Osteoblast (primary cell): ENCODE results near the gene CAPN7. TPM values are rescaled to one million over a fixed set of nuclear protein-coding genes. Genes with fewer than 3 reads are reported as not detected.
"Not testable (repeated sequence)": the region's sequence is repeated elsewhere in the genome, so short reads cannot be mapped to it uniquely, and the experiment has no call there.

Experiments
- DNase-seq: peaks from one replicate; pipeline ENCODE4 v3.0.0; 2011; ENCODE audit warnings: low spot score, mixed read lengths; ENCODE audit not compliant: insufficient read length; ENCODE audit errors: missing footprints
- H2AFZ ChIP-seq: 2 replicates; pipeline ENCODE4 v1.6.0; 2011; ENCODE audit warnings: mild to moderate bottlenecking, low read length
- H3K27ac ChIP-seq: 2 replicates; pipeline ENCODE4 v1.5.1; 2011; ENCODE audit warnings: mild to moderate bottlenecking, low read depth, low read length, moderate library complexity
- H3K27me3 ChIP-seq: 2 replicates; pipeline ENCODE4 v1.6.0; 2012; ENCODE audit warnings: mild to moderate bottlenecking, control low read depth, inconsistent platforms, low read length, moderate library complexity; ENCODE audit not compliant: insufficient read depth
- H3K36me3 ChIP-seq: 2 replicates; pipeline ENCODE4 v1.5.1; 2011; ENCODE audit warnings: mild to moderate bottlenecking, low read length, control low read depth, moderate library complexity; ENCODE audit not compliant: insufficient read depth
- H3K4me1 ChIP-seq: 2 replicates; pipeline ENCODE4 v1.5.1; 2011; ENCODE audit warnings: mild to moderate bottlenecking, low read length, control low read depth, moderate library complexity; ENCODE audit not compliant: insufficient read depth
- H3K4me2 ChIP-seq: 2 replicates; pipeline ENCODE4 v1.6.0; 2011; ENCODE audit warnings: mild to moderate bottlenecking, low read length; ENCODE audit not compliant: insufficient read depth
- H3K4me3 ChIP-seq: fragments of 200-600 bp; sonication (generic); 3 replicates; pipeline ENCODE4 v1.5.1; 2012; ENCODE audit warnings: mild to moderate bottlenecking, low read length, inconsistent platforms; ENCODE audit not compliant: insufficient read depth
- H3K79me2 ChIP-seq: 2 replicates; pipeline ENCODE4 v1.6.0; 2012; ENCODE audit warnings: mild to moderate bottlenecking, low read length, control low read depth, inconsistent platforms; ENCODE audit not compliant: insufficient read depth
- H3K9me3 ChIP-seq: 2 replicates; pipeline ENCODE4 v1.5.1; 2011; ENCODE audit warnings: low read depth, low read length, control low read depth
- H4K20me1 ChIP-seq: 2 replicates; pipeline ENCODE4 v1.6.0; 2012; ENCODE audit warnings: mild to moderate bottlenecking, low read length, control low read depth; ENCODE audit not compliant: insufficient read depth
- CTCF ChIP-seq: IDR thresholded peaks from 2 replicates; pipeline ENCODE4 v1.5.1; 2011; ENCODE audit warnings: mild to moderate bottlenecking, low read depth, low read length, moderate library complexity; ENCODE audit errors: extremely low read depth
- total RNA-seq: library from RNA; depleted of rRNA; stranded (reverse); fragments of >200 nt; gene quantifications from 2 replicates; pipeline ENCODE4 v1.2.3, GENCODE V29; 2012

Gene CAPN7
- total RNA-seq, 1 donor = 45.2 TPM

DNA sequence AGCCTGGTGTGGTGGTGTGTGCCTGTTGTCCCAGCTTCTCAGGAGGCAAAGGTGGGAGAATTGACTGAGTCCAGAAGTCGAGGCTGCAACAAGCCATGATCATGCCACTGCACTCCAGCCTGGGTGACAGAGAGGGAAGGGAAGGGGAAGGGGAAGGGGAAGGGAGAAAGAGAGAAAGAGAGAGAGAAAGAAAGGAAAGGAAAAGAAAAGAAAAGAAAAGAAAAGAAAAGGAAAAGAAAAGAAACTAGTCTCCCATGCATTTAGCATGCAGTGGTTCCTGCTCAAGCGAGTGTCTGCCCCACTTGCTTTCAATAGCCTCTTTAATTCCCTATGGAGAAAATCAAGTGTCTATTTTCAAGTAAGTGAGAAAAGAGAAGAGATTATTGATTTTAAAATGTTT is 20.6 kb upstream of the CAPN7 start:
- no peak for TF ChIP-seq CTCF
- Histone ChIP-seq H3K9me3 (no peaks in the 10 kb centered on the region), H2AFZ (no peak overlapping the region), H4K20me1 (no peaks in the 10 kb centered on the region), H3K27me3 (peaks cover 34% of the 10 kb centered on the region), H3K4me1 (no peaks in the 10 kb centered on the region), H3K4me2 (no peak overlapping the region), H3K4me3 (no peak overlapping the region), H3K27ac (no peak overlapping the region), H3K36me3 (no peaks in the 10 kb centered on the region), H3K79me2 (no peaks in the 10 kb centered on the region)
- DNase-seq = no peak

- no peaks in the 10 kb centered on the region for H3K9me3 ChIP-seq
- peaks cover 28% of the 10 kb centered on the region for H3K27me3 ChIP-seq
- H3K4me2 ChIP-seq = no peak overlapping the region
- DNase-seq = no peak
- H2AFZ ChIP-seq = no peak overlapping the region
- no peaks in the 10 kb centered on the region for H4K20me1 ChIP-seq
- no peaks in the 10 kb centered on the region for H3K36me3 ChIP-seq
- TF ChIP-seq CTCF = no peak
- H3K79me2 ChIP-seq = no peaks in the 10 kb centered on the region
- H3K27ac ChIP-seq = no peak overlapping the region
- no peaks in the 10 kb centered on the region for H3K4me1 ChIP-seq
- H3K4me3 ChIP-seq = no peak overlapping the region
These were observed 20.0 kb upstream of the CAPN7 start for GRCh38 chr3:15186101-15186476.

DNA sequence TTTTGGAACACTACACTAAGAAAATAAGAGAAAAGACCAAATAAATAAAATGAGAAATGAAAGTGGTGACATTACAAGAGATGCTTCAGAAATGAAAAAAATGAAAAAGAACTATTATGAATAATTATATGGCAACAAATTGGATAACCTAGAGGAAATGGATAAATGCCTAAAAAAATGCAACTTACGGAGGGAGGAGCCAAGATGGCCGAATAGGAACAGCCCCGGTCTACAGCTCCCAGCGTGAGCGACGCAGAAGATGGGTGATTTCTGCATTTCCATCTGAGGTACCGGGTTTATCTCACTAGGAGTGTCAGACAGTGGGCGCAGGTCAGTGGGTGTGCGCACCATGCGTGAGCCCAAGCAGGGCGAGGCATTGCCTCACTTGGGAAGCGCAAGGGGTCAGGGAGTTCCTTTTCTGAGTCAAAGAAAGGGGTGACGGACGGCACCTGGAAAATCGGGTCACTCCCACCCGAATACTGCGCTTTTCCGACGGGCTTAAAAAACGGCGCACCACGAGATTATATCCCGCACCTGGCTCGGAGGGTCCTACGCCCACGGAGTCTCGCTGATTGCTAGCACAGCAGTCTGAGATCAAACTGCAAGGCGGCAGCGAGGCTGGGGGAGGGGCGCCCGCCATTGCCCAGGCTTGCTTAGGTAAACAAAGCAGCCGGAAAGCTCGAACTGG is 19.4 kb upstream of the CAPN7 start:
- peak; percentile 19 for DNase-seq
- not testable (repeated sequence) for H3K4me2 ChIP-seq, H3K4me1 ChIP-seq, H3K36me3 ChIP-seq, H2AFZ ChIP-seq, H3K27ac ChIP-seq, H4K20me1 ChIP-seq, H3K9me3 ChIP-seq, H3K79me2 ChIP-seq, H3K4me3 ChIP-seq
- peaks cover 23% of the 10 kb centered on the region for H3K27me3 ChIP-seq

DNA sequence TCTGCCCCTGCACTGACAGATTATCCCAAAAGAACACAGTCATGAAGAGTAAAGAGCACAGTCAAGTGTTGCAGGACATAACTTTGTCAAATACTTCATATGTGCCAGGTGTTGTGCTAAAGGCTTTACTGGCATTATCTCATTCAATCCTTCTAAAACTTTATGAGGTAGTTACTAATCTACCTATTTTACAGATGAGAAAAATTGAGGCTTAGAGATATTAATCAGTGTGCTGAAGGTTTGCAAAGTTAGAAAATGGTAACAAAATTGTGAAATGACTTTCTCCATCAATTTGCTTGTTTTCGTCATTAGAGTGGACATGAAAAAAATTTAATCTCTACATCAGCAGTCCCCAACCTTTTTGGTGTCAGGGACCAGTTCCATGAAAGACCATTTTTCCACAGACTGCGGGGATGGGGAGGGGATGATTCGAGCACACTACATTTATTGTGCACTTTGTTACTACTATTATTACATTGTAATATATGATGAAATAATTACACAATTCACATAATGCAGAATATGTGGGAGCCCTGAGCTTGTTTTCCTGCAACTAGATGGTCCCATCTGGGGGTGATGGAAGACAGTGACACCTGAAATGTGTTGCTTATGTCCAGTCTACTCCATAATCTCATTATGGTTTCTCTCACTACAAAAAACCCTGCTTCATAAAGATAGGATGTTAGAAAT is 8.6 kb upstream of the CAPN7 start:
- H3K4me2 ChIP-seq = no peak overlapping the region
- no peaks in the 10 kb centered on the region for H4K20me1 ChIP-seq
- H3K79me2 ChIP-seq = no peaks in the 10 kb centered on the region
- H2AFZ ChIP-seq = no peak overlapping the region
- no peaks in the 10 kb centered on the region for H3K4me1 ChIP-seq
- no peaks in the 10 kb centered on the region for H3K9me3 ChIP-seq
- no peak overlapping the region for H3K27ac ChIP-seq
- DNase-seq = no peak
- H3K36me3 ChIP-seq = no peaks in the 10 kb centered on the region
- peaks cover 16% of the 10 kb centered on the region for H3K27me3 ChIP-seq
- TF ChIP-seq CTCF = no peak
- H3K4me3 ChIP-seq = no peak overlapping the region
